Middle frontal gyrus (tissue), 1 donor: ENCODE results near the gene PHLPP1.
"Not testable (repeated sequence)": the region's sequence is repeated elsewhere in the genome, so short reads cannot be mapped to it uniquely, and the experiment has no call there.

ENCODE experiments used
- DNase-seq: peaks from one replicate; pipeline ENCODE4 v3.0.0-alpha.2; 2015; ENCODE audit warnings: low spot score; ENCODE audit errors: extremely low spot score

Gene PHLPP1

GRCh38 chr18:62880673-62881364 lies 165.5 kb downstream of the PHLPP1 start:
- no peak for DNase-seq

- no peak for DNase-seq
Measured at GRCh38 chr18:62881509-62882016, 166.2 kb downstream of the PHLPP1 start.

GRCh38 chr18:62883937-62884735 lies 168.8 kb downstream of the PHLPP1 start:
- DNase-seq = no peak

GRCh38 chr18:62885804-62886203 lies 170.5 kb downstream of the PHLPP1 start:
- no peak for DNase-seq

- no peak for DNase-seq
Measured at GRCh38 chr18:62894681-62895390, 179.5 kb downstream of the PHLPP1 start.

- DNase-seq = no peak
Measured at GRCh38 chr18:62897153-62897552, 181.8 kb downstream of the PHLPP1 start.

GRCh38 chr18:62898359-62898758 lies 183.0 kb downstream of the PHLPP1 start:
- DNase-seq = no peak

- no peak for DNase-seq
Measured at GRCh38 chr18:62899534-62899933, 184.2 kb downstream of the PHLPP1 start.

GRCh38 chr18:62900132-62900883 lies 185.0 kb downstream of the PHLPP1 start:
- no peak for DNase-seq

- no peak for DNase-seq
Measured at GRCh38 chr18:62902776-62903175, 187.4 kb downstream of the PHLPP1 start.

- peak; percentile 63 for DNase-seq
Measured at GRCh38 chr18:62904396-62905285, 189.3 kb downstream of the PHLPP1 start.

GRCh38 chr18:62912885-62913284 lies 197.5 kb downstream of the PHLPP1 start:
- DNase-seq = no peak

- not testable (repeated sequence) for DNase-seq
Measured at GRCh38 chr18:62913824-62914223, 198.5 kb downstream of the PHLPP1 start.

GRCh38 chr18:62914871-62915392 lies 199.6 kb downstream of the PHLPP1 start:
- DNase-seq = no peak

- no peak for DNase-seq
Measured at GRCh38 chr18:62918361-62918760, 203.0 kb downstream of the PHLPP1 start.

- DNase-seq = no peak
Measured at GRCh38 chr18:62919109-62919838, 203.9 kb downstream of the PHLPP1 start.

GRCh38 chr18:62925031-62925688 lies 209.8 kb downstream of the PHLPP1 start:
- no peak for DNase-seq

GRCh38 chr18:62928326-62928725 lies 213.0 kb downstream of the PHLPP1 start:
- no peak for DNase-seq
